ENCODE results near the gene MIEN1. TPM values are rescaled to one million over a fixed set of nuclear protein-coding genes. Genes with fewer than 3 reads are reported as not detected.

Gene MIEN1
- total RNA-seq, 1 experiment from 2014 or later, result 50.8 TPM

DNA sequence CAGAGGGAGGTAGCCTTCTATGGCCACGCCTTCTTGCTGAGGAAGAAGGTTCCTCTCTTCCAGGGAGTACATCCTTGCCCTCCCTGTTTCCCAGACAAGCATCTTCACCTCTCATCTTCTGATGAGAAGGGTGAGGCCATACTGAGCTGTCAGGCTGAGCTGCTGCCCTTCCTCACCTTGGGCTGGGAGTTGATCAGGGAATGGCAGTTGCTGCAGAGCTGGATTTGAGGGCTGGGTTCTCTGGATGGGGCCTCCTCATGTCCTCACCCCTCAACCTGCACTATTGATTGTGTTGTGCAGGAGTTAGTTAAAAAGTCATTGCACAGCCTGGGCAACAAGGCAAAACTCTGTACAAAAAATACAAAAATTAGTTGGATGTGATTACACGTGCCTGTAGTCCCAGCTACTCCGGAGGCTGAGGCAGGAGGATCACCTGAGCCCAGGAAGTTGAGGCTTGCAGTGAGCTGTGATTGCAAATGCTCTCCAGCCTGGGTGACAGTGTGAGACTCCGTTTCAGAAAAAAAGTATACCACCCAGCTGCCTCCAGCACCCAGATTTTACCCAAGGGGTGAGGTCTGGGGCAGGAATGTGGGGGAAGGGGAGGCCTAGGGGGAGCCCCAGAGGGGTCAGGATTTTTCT lies 28.4 kb downstream of the MIEN1 start:
- H3K4me1 ChIP-seq (ENCODE audit: insufficient read depth, low read length), result peaks cover 18% of the 10 kb centered on the region
- H2BK12ac ChIP-seq (ENCODE audit: insufficient read length, low read depth, low read length), result no peak overlapping the region
- H3K27ac ChIP-seq (ENCODE audit: insufficient read length, low read depth, low read length), result no peak overlapping the region
- Mint-ChIP-seq H3K27me3 (ENCODE audit: low read depth) (no peaks in the 10 kb centered on the region; the same call in 1 of the 2 replicates), H3K27ac (peak overlapping the region; percentile 57 to 88 (median 76); a peak in 3 of 7 replicates), H3K9me3 (no peaks in the 10 kb centered on the region), H3K4me3 (peak overlapping the region; percentile 92 to 97), H3K4me1 (peaks cover 61 to 71% of the 10 kb centered on the region in 2 experiments), H3K36me3 (ENCODE audit: insufficient read depth in 1 of 3, low read depth in 3 of 3) (peaks cover 12 to 36% (median 26%) of the 10 kb centered on the region in 3 experiments)
- no peaks in the 10 kb centered on the region for H4K20me1 ChIP-seq (ENCODE audit: control insufficient read depth, insufficient read depth, insufficient read length)
- H4K91ac ChIP-seq (ENCODE audit: insufficient read length, low read depth, low read length), result no peak overlapping the region
- no peaks in the 10 kb centered on the region for H3K9me3 ChIP-seq (ENCODE audit: control insufficient read depth, low read depth, low read length)
- H3K79me1 ChIP-seq (ENCODE audit: insufficient read depth, low read depth, low read length, poor library complexity, severe bottlenecking), result no peaks in the 10 kb centered on the region
- H2BK5ac ChIP-seq (ENCODE audit: insufficient read length, low read length), result no peak overlapping the region
- no peaks in the 10 kb centered on the region for H3K27me3 ChIP-seq (ENCODE audit: insufficient read depth, low read length)
- H4K8ac ChIP-seq (replicated peaks; ENCODE audit: insufficient read length, low read depth, low read length), result no peak overlapping the region
- H2AK5ac ChIP-seq (ENCODE audit: insufficient read length, low read length), result no peak overlapping the region
- no peak overlapping the region for H3K4ac ChIP-seq (ENCODE audit: low read depth, low read length)
- H3T11ph ChIP-seq (ENCODE audit: low read length), result no peak overlapping the region
- no peak overlapping the region for H3K14ac ChIP-seq (ENCODE audit: insufficient read depth, low read length)
- no peak overlapping the region for H2AFZ ChIP-seq (ENCODE audit: low read length)
- H3K18ac ChIP-seq (ENCODE audit: insufficient read length, low read depth, low read length), result no peak overlapping the region
- H3K79me2 ChIP-seq (ENCODE audit: insufficient read depth, low read length), result peaks cover 49% of the 10 kb centered on the region
- no peak overlapping the region for H3K23ac ChIP-seq (ENCODE audit: insufficient read length, low read depth, low read length)
- TF ChIP-seq, protein P1, sequence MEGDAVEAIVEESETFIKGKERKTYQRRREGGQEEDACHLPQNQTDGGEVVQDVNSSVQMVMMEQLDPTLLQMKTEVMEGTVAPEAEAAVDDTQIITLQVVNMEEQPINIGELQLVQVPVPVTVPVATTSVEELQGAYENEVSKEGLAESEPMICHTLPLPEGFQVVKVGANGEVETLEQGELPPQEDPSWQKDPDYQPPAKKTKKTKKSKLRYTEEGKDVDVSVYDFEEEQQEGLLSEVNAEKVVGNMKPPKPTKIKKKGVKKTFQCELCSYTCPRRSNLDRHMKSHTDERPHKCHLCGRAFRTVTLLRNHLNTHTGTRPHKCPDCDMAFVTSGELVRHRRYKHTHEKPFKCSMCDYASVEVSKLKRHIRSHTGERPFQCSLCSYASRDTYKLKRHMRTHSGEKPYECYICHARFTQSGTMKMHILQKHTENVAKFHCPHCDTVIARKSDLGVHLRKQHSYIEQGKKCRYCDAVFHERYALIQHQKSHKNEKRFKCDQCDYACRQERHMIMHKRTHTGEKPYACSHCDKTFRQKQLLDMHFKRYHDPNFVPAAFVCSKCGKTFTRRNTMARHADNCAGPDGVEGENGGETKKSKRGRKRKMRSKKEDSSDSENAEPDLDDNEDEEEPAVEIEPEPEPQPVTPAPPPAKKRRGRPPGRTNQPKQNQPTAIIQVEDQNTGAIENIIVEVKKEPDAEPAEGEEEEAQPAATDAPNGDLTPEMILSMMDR (conservative IDR thresholded peaks at IDR 0.05), result no peak
- H2BK120ac ChIP-seq (ENCODE audit: low read depth, low read length, poor library complexity, severe bottlenecking), result no peak overlapping the region
- no peak overlapping the region for H3K56ac ChIP-seq (ENCODE audit: insufficient read length, low read depth, low read length)
- no CpG with 5 or more reads among the region's 4 CpGs for WGBS (ENCODE audit: extremely low coverage, insufficient read length, low lambda C conversion rate)
- H2BK15ac ChIP-seq (ENCODE audit: low read depth, low read length), result no peak overlapping the region
- H3K9ac ChIP-seq (ENCODE audit: extremely low read depth, insufficient read length, low read length), result no peak overlapping the region
- H2BK20ac ChIP-seq (ENCODE audit: low read depth, low read length, poor library complexity, severe bottlenecking), result no peak overlapping the region
- peaks cover 8% of the 10 kb centered on the region for H3K23me2 ChIP-seq (ENCODE audit: insufficient read length, low read depth, low read length, poor library complexity, severe bottlenecking)
- no peak for DNase-seq
- no peak overlapping the region for H4K5ac ChIP-seq (ENCODE audit: insufficient read length, low read depth, low read length)
- peak overlapping the region; percentile 95 for H3K4me2 ChIP-seq (ENCODE audit: insufficient read depth, insufficient read length, low read length)

Measured in H9 (cell line).